Sigmoid colon (tissue), 4 donors: Measurements from ENCODE around the gene EXOC6B.

Experiments used
- EP300 ChIP-seq, 4 donors: sonication (generic); formaldehyde crosslinking; IDR thresholded peaks; one replicate each; pipeline ENCODE4 v1.6.1; 2017; ENCODE audit warnings: antibody characterized with exemption in 4 of 4
- POLR2A ChIP-seq, 2 donors: fragments of 450-650 bp; IDR thresholded peaks; one replicate each; pipeline ENCODE4 v1.6.1; 2016; ENCODE audit warnings: antibody characterized with exemption in 2 of 2, mild to moderate bottlenecking in 2 of 2, moderate library complexity in 2 of 2
- POLR2AphosphoS5 ChIP-seq, 4 donors: sonication (generic); formaldehyde crosslinking; IDR thresholded peaks; one replicate each; pipeline ENCODE4 v1.6.1; 2017; ENCODE audit warnings: antibody characterized with exemption in 4 of 4
- TF ChIP-seq, protein P1 (sequence below), 4 experiments: fragments of 450-650 bp in 3 of 4; fragments of 200-600 bp in 1 of 4; IDR thresholded peaks; one replicate each; pipeline ENCODE4 v1.5.1; 2016 to 2019; ENCODE audit warnings: antibody characterized with exemption in 4 of 4, mild to moderate bottlenecking in 3 of 4, moderate library complexity in 2 of 4

DNA sequence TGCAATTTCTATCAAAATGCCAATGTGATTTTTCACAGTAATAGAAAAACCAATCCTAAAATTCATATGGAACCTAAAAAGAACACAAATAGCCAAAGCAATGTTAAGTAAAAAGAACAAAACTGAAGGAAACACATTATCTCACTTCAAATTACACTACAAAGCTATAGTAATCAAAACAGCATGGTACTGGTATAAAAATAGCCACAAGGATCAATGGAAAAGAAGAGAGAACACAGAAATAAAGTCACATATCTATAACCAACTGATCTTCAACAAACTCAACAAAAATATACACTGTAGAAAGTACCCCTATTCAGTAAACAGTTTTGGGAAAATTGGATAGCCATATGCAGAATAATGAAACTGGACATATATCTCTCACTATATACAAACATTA is 426.0 kb downstream of the EXOC6B start:
- no peak for TF ChIP-seq POLR2A (IDR thresholded peaks at IDR 0.05)
- TF ChIP-seq, protein P1, sequence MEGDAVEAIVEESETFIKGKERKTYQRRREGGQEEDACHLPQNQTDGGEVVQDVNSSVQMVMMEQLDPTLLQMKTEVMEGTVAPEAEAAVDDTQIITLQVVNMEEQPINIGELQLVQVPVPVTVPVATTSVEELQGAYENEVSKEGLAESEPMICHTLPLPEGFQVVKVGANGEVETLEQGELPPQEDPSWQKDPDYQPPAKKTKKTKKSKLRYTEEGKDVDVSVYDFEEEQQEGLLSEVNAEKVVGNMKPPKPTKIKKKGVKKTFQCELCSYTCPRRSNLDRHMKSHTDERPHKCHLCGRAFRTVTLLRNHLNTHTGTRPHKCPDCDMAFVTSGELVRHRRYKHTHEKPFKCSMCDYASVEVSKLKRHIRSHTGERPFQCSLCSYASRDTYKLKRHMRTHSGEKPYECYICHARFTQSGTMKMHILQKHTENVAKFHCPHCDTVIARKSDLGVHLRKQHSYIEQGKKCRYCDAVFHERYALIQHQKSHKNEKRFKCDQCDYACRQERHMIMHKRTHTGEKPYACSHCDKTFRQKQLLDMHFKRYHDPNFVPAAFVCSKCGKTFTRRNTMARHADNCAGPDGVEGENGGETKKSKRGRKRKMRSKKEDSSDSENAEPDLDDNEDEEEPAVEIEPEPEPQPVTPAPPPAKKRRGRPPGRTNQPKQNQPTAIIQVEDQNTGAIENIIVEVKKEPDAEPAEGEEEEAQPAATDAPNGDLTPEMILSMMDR (IDR thresholded peaks at IDR 0.05): no peak
- TF ChIP-seq EP300 (IDR thresholded peaks at IDR 0.05): no peak
- no peak for TF ChIP-seq POLR2AphosphoS5 (IDR thresholded peaks at IDR 0.05)
